Neural cell (in vitro differentiated cells): ENCODE data around the gene ASB14. TPM values are rescaled to one million over a fixed set of nuclear protein-coding genes. Genes with fewer than 3 reads are reported as not detected.

Source experiments
- H2AFZ ChIP-seq: fragments of 200-600, 300-800 bp; sonication (generic), shearing (Covaris generic); 2 replicates; pipeline ENCODE4 v1.6.0; 2014; ENCODE audit warnings: low read depth, mild to moderate bottlenecking, antibody characterized with exemption, low read length, moderate library complexity
- H3F3A ChIP-seq: fragments of 200-600 bp; shearing (Covaris generic); 2 replicates; pipeline ENCODE4 v1.6.1; 2016; ENCODE audit warnings: mild to moderate bottlenecking, moderate library complexity, mixed read lengths, antibody characterized with exemption, low read length; ENCODE audit not compliant: insufficient read depth, poor library complexity, severe bottlenecking
- H3K27ac ChIP-seq: fragments of 200-600, 300-800 bp; sonication (generic), shearing (Covaris generic); 2 replicates; pipeline ENCODE4 v1.5.1; 2014; ENCODE audit warnings: mild to moderate bottlenecking, low read length, moderate library complexity
- H3K27me3 ChIP-seq: fragments of 300-800, 200-600 bp; sonication (generic), shearing (Covaris generic); 2 replicates; pipeline ENCODE4 v1.6.0; 2014; ENCODE audit warnings: mild to moderate bottlenecking, low read depth, low read length, moderate library complexity; ENCODE audit not compliant: insufficient read depth
- H3K36me3 ChIP-seq: fragments of 300-800, 200-600 bp; sonication (generic), shearing (Covaris generic); 2 replicates; pipeline ENCODE4 v1.5.1; 2014; ENCODE audit warnings: mild to moderate bottlenecking, antibody characterized with exemption, low read length, moderate library complexity; ENCODE audit not compliant: insufficient read depth
- H3K4me2 ChIP-seq: fragments of 300-800, 200-600 bp; sonication (generic), shearing (Covaris generic); 2 replicates; pipeline ENCODE4 v1.6.0; 2014; ENCODE audit warnings: mild to moderate bottlenecking, low read length
- H3K4me3 ChIP-seq: fragments of 300-800, 200-600 bp; sonication (generic), shearing (Covaris generic); 2 replicates; pipeline ENCODE4 v1.5.1; 2014; ENCODE audit warnings: mild to moderate bottlenecking, low read length, moderate library complexity
- H3K79me2 ChIP-seq: fragments of 200-600 bp; shearing (Covaris generic); replicated peaks from 2 replicates; pipeline ENCODE4 v1.6.0; 2014; ENCODE audit warnings: mild to moderate bottlenecking, low read length, moderate library complexity; ENCODE audit not compliant: insufficient read depth
- H3K9ac ChIP-seq: fragments of 300-800, 200-600 bp; sonication (generic), shearing (Covaris generic); 2 replicates; pipeline ENCODE4 v1.6.1; 2016; ENCODE audit warnings: mild to moderate bottlenecking, low read length, mixed read lengths
- H3K9me2 ChIP-seq: fragments of 200-600 bp; shearing (Covaris generic); 2 replicates; pipeline ENCODE4 v1.6.1; 2016; ENCODE audit warnings: mild to moderate bottlenecking, low read length, mixed read lengths; ENCODE audit not compliant: insufficient read depth
- H3K9me3 ChIP-seq: fragments of 200-600, 300-800 bp; sonication (generic), shearing (Covaris generic); 2 replicates; pipeline ENCODE4 v1.6.1; 2016; ENCODE audit warnings: mild to moderate bottlenecking, mixed run types, low read length, moderate library complexity, mixed read lengths
- H4K20me1 ChIP-seq: fragments of 200-600 bp; shearing (Covaris generic); 2 replicates; pipeline ENCODE4 v1.6.1; 2016; ENCODE audit warnings: mild to moderate bottlenecking, mixed run types; ENCODE audit not compliant: insufficient read depth
- EP300 ChIP-seq: fragments of 450-650 bp; conservative IDR thresholded peaks from 2 replicates; pipeline ENCODE4 v1.6.1; 2014; ENCODE audit warnings: antibody characterized with exemption, mild to moderate bottlenecking, moderate library complexity; ENCODE audit not compliant: poor library complexity, severe bottlenecking
- EZH2 ChIP-seq: fragments of 200-600, 300-800 bp; shearing (Covaris generic), sonication (generic); IDR thresholded peaks from 2 replicates; pipeline ENCODE4 v1.6.1; 2014; ENCODE audit warnings: antibody characterized with exemption, low read length, borderline replicate concordance, mild to moderate bottlenecking; ENCODE audit not compliant: insufficient read depth, poor library complexity, severe bottlenecking
- MXI1 ChIP-seq: fragments of 450-650 bp; conservative IDR thresholded peaks from 2 replicates; pipeline ENCODE4 v1.6.1; 2014; ENCODE audit warnings: antibody characterized with exemption, mild to moderate bottlenecking; ENCODE audit not compliant: poor library complexity, severe bottlenecking
- POLR2AphosphoS5 ChIP-seq: IDR thresholded peaks from 2 replicates; pipeline ENCODE4 v1.6.1; 2012
- RAD21 ChIP-seq: fragments of 450-650 bp; conservative IDR thresholded peaks from 2 replicates; pipeline ENCODE4 v1.6.1; 2014; ENCODE audit warnings: antibody characterized with exemption, mild to moderate bottlenecking, moderate library complexity
- SMC3 ChIP-seq: fragments of 450-650 bp; conservative IDR thresholded peaks from 2 replicates; pipeline ENCODE4 v1.6.1; 2014; ENCODE audit warnings: antibody characterized with exemption, mild to moderate bottlenecking, moderate library complexity; ENCODE audit not compliant: poor library complexity
- TAF1 ChIP-seq: IDR thresholded peaks from 2 replicates; pipeline ENCODE4 v1.6.1; 2012; ENCODE audit warnings: low read depth
- polyA plus RNA-seq: library from polyadenylated mRNA; depleted of rRNA; stranded (reverse); fragments of >200 nt; gene quantifications from 2 replicates; pipeline ENCODE4 v1.2.3, GENCODE V29; 2014
- TF ChIP-seq, protein P1 (sequence below): IDR thresholded peaks from 2 replicates; pipeline ENCODE4 v1.6.1; 2012; ENCODE audit warnings: borderline replicate concordance
- TF ChIP-seq, protein P2 (sequence below): fragments of 450-650 bp; IDR thresholded peaks from 2 replicates; pipeline ENCODE4 v1.5.1; 2014; ENCODE audit warnings: antibody characterized with exemption, mild to moderate bottlenecking, moderate library complexity; ENCODE audit not compliant: poor library complexity, severe bottlenecking

ASB14 gene
- polyA plus RNA-seq, 1 donor from 2014 or later = 0.51 TPM

DNA sequence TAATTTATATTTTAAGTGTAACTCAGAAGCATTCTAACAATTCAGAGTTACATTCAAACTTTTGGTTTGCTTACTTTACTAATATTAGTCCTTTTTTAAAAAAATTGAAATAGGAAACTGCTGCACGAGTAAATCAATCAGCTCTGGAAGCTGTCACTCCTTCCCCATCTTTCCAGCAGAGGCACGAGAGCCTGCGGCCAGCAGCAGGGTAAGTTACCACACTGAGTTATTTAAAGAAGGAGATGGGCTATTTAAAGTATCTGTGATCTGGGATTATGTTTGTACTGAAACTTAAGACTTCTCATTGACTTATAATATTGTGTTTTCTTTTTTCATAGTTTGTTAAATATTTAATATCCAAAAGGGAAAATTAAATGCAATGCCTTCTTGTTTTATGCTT lies 35.6 kb downstream of the ASB14 start:
- Histone ChIP-seq H3K36me3 (peaks cover 25% of the 10 kb centered on the region), H4K20me1 (no peaks in the 10 kb centered on the region), H3K27me3 (no peaks in the 10 kb centered on the region), H3K9ac (no peak overlapping the region), H3K4me3 (no peak overlapping the region), H3K9me2 (no peaks in the 10 kb centered on the region), H3F3A (no peaks in the 10 kb centered on the region), H2AFZ (no peak overlapping the region), H3K27ac (no peak overlapping the region), H3K79me2 (no peaks in the 10 kb centered on the region), H3K4me2 (no peak overlapping the region), H3K9me3 (no peaks in the 10 kb centered on the region)
- no peak for TF ChIP-seq MXI1
- TF ChIP-seq SMC3 = no peak
- no peak for TF ChIP-seq RAD21
- TF ChIP-seq EP300 = no peak
- TF ChIP-seq POLR2AphosphoS5 = no peak
- TF ChIP-seq, protein P1, sequence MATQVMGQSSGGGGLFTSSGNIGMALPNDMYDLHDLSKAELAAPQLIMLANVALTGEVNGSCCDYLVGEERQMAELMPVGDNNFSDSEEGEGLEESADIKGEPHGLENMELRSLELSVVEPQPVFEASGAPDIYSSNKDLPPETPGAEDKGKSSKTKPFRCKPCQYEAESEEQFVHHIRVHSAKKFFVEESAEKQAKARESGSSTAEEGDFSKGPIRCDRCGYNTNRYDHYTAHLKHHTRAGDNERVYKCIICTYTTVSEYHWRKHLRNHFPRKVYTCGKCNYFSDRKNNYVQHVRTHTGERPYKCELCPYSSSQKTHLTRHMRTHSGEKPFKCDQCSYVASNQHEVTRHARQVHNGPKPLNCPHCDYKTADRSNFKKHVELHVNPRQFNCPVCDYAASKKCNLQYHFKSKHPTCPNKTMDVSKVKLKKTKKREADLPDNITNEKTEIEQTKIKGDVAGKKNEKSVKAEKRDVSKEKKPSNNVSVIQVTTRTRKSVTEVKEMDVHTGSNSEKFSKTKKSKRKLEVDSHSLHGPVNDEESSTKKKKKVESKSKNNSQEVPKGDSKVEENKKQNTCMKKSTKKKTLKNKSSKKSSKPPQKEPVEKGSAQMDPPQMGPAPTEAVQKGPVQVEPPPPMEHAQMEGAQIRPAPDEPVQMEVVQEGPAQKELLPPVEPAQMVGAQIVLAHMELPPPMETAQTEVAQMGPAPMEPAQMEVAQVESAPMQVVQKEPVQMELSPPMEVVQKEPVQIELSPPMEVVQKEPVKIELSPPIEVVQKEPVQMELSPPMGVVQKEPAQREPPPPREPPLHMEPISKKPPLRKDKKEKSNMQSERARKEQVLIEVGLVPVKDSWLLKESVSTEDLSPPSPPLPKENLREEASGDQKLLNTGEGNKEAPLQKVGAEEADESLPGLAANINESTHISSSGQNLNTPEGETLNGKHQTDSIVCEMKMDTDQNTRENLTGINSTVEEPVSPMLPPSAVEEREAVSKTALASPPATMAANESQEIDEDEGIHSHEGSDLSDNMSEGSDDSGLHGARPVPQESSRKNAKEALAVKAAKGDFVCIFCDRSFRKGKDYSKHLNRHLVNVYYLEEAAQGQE = no peak
- TF ChIP-seq, protein P2, sequence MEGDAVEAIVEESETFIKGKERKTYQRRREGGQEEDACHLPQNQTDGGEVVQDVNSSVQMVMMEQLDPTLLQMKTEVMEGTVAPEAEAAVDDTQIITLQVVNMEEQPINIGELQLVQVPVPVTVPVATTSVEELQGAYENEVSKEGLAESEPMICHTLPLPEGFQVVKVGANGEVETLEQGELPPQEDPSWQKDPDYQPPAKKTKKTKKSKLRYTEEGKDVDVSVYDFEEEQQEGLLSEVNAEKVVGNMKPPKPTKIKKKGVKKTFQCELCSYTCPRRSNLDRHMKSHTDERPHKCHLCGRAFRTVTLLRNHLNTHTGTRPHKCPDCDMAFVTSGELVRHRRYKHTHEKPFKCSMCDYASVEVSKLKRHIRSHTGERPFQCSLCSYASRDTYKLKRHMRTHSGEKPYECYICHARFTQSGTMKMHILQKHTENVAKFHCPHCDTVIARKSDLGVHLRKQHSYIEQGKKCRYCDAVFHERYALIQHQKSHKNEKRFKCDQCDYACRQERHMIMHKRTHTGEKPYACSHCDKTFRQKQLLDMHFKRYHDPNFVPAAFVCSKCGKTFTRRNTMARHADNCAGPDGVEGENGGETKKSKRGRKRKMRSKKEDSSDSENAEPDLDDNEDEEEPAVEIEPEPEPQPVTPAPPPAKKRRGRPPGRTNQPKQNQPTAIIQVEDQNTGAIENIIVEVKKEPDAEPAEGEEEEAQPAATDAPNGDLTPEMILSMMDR = no peak
- no peak for TF ChIP-seq EZH2
- TF ChIP-seq TAF1 = no peak

DNA sequence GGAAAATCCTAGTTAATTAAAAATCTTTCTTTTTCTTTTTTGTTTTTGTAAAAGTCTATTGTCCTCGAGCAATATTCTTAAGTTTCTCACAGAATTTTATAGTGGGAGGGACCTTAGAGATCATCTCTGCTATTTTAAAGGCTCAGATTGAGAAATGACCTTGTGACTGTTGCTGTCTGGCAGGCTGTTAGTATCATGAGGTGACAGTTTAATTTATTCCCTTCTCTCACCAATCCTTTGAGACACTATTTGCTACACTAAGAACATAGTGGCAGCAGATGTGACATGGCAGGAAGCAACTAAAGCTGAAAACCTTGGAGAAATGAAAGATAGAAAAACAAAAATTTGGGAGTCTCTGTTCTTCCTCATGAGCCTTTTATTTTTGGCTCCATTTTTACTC lies 40.1 kb downstream of the ASB14 start:
- Histone ChIP-seq H2AFZ (no peak overlapping the region), H3K36me3 (peaks cover 24% of the 10 kb centered on the region), H3K27ac (peak overlapping the region; percentile 53), H3K9ac (no peak overlapping the region), H3K9me3 (no peaks in the 10 kb centered on the region), H3K79me2 (no peaks in the 10 kb centered on the region), H3K4me2 (peak overlapping the region; percentile 48), H3K4me3 (peak overlapping the region; percentile 28), H3F3A (no peaks in the 10 kb centered on the region), H3K27me3 (no peaks in the 10 kb centered on the region), H4K20me1 (no peaks in the 10 kb centered on the region), H3K9me2 (no peaks in the 10 kb centered on the region)
- peak; percentile 72 for TF ChIP-seq EP300
- TF ChIP-seq RAD21 = no peak
- TF ChIP-seq MXI1 = no peak
- TF ChIP-seq TAF1 = no peak
- TF ChIP-seq, protein P2 = no peak
- peak; percentile 54 for TF ChIP-seq POLR2AphosphoS5
- TF ChIP-seq EZH2 = no peak
- TF ChIP-seq, protein P1 = no peak
- no peak for TF ChIP-seq SMC3
